Activated naive CD4-positive, alpha-beta T cell treated with anti-CD3 and anti-CD28 coated beads, Interleukin-2, amount 10 ng/mL, durations not matched to agents 7 days and 5 days (primary cell): Measurements from ENCODE around the gene GALNTL6.
A peak's percentile ranks its signal among the peaks of the same experiment; 100 is the strongest.

Experiments used
- CTCF ChIA-PET: fragments of 350-600 bp; sonication (Branson Sonifier 250); formaldehyde crosslinking; loops from one replicate; lab custom pipeline; 2021; ENCODE audit warnings: antibody characterized with exemption; lab: Charles Lee
- DNase-seq: peaks from one replicate; pipeline ENCODE4 v3.0.0-alpha.2; 2020
- H3K27ac Mint-ChIP-seq: one replicate; pipeline ENCODE4 v1.8.0; 2021; ENCODE audit warnings: mild to moderate bottlenecking, moderate library complexity, mixed read lengths
- H3K27me3 Mint-ChIP-seq: one replicate; pipeline ENCODE4 v1.8.0; 2021; ENCODE audit warnings: mild to moderate bottlenecking, mixed read lengths
- H3K36me3 Mint-ChIP-seq: one replicate; pipeline ENCODE4 v1.8.0; 2021; ENCODE audit warnings: mixed read lengths
- H3K4me1 Mint-ChIP-seq: one replicate; pipeline ENCODE4 v1.8.0; 2021; ENCODE audit warnings: mixed read lengths
- H3K4me3 Mint-ChIP-seq: one replicate; pipeline ENCODE4 v1.8.0; 2021; ENCODE audit warnings: mild to moderate bottlenecking, moderate library complexity, mixed read lengths
- H3K9me3 Mint-ChIP-seq: one replicate; pipeline ENCODE4 v1.8.0; 2021; ENCODE audit warnings: mixed read lengths

Gene GALNTL6

GRCh38 chr4:172982151-172982590 is 1169.0 kb downstream of the GALNTL6 start:
- H3K27ac Mint-ChIP-seq: no peak overlapping the region
- H3K27me3 Mint-ChIP-seq: peaks cover 3% of the 10 kb centered on the region
- DNase-seq: no peak
- no peaks in the 10 kb centered on the region for H3K4me1 Mint-ChIP-seq
- H3K4me3 Mint-ChIP-seq: no peak overlapping the region
- H3K9me3 Mint-ChIP-seq: no peaks in the 10 kb centered on the region
- no peaks in the 10 kb centered on the region for H3K36me3 Mint-ChIP-seq
- CTCF ChIA-PET: no interaction called here

GRCh38 chr4:172983014-172983413 is 1169.8 kb downstream of the GALNTL6 start:
- Mint-ChIP-seq H3K4me1 (no peaks in the 10 kb centered on the region), H3K4me3 (no peak overlapping the region), H3K27me3 (peaks cover 3% of the 10 kb centered on the region), H3K36me3 (no peaks in the 10 kb centered on the region), H3K9me3 (no peaks in the 10 kb centered on the region), H3K27ac (no peak overlapping the region)
- no peak for DNase-seq
- CTCF ChIA-PET: no interaction called here

DNA sequence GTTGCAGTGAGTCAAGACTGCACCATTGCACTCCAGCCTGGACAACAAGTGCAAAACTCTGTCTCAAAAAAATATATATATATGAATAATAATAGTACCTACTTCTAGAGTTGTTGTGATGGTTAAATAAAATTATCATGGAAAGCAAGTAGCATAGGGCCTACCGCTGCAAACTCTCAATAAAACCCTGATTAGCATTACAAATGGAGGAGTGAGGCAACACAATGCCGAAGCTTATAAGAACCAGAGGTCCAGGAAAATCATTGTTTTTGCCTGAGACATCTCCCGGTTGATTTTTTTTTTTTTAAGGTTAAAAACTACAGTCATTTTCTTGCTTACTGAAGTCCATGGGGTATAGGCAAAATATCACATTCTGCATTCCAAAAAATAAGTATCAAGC is 1170.4 kb downstream of the GALNTL6 start:
- CTCF ChIA-PET: no interaction called here
- Mint-ChIP-seq H3K36me3 (no peaks in the 10 kb centered on the region), H3K9me3 (no peaks in the 10 kb centered on the region), H3K4me1 (no peaks in the 10 kb centered on the region), H3K27me3 (peaks cover 3% of the 10 kb centered on the region), H3K27ac (no peak overlapping the region), H3K4me3 (no peak overlapping the region)
- no peak for DNase-seq

- Mint-ChIP-seq H3K27ac (no peak overlapping the region), H3K4me1 (no peaks in the 10 kb centered on the region), H3K9me3 (no peaks in the 10 kb centered on the region), H3K4me3 (no peak overlapping the region), H3K36me3 (no peaks in the 10 kb centered on the region), H3K27me3 (peaks cover 3% of the 10 kb centered on the region)
- CTCF ChIA-PET: no interaction called here
- no peak for DNase-seq
Observed at GRCh38 chr4:172985552-172985951, 1172.3 kb downstream of the GALNTL6 start.

GRCh38 chr4:172986114-172986513 is 1172.9 kb downstream of the GALNTL6 start:
- CTCF ChIA-PET: no interaction called here
- no peaks in the 10 kb centered on the region for H3K9me3 Mint-ChIP-seq
- H3K27me3 Mint-ChIP-seq: peaks cover 3% of the 10 kb centered on the region
- no peak overlapping the region for H3K27ac Mint-ChIP-seq
- no peaks in the 10 kb centered on the region for H3K36me3 Mint-ChIP-seq
- H3K4me3 Mint-ChIP-seq: no peak overlapping the region
- H3K4me1 Mint-ChIP-seq: no peaks in the 10 kb centered on the region
- DNase-seq: no peak

DNA sequence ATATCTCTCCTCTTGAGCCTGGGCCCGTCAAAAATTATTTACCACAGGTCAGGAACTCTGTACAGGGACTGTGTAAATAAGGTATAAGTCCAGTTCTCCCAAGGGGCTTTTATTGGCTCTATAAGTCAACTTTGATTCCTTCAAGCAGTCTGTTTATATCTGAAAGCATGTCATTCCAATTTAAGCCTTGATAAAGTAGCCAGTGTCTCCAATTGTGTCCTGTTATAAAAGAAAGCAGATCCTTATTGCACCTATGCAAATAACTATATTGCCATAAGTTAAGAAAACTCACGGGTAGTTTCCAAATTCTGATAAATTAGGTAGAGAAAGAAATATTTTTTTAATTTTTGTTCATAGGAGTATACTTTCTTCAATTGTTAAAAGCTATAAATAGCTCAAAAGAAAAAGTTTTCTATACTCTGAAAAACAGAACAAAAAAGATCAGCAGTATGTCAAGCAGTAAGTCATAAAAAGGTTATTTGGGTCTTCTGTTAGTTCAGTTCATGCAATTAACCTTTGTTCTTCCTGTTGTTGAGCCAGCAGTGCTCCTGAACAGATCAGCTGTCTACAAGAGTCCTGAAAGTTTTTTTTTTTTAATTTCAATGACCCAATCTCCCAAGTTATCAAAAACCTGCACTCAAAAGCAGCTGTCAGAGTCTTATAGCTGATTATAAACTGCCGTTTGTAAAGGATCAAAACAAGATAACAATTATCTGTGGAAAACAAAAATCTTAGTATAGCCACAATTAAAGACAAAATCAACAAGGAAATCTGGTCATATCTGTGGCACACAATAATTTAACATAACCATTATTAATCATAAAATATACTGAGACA is 1177.0 kb downstream of the GALNTL6 start:
- CTCF ChIA-PET: no interaction called here
- no peak for DNase-seq
- Mint-ChIP-seq H3K9me3 (no peaks in the 10 kb centered on the region), H3K4me3 (no peak overlapping the region), H3K27me3 (no peaks in the 10 kb centered on the region), H3K4me1 (no peaks in the 10 kb centered on the region), H3K27ac (no peak overlapping the region), H3K36me3 (no peaks in the 10 kb centered on the region)

GRCh38 chr4:172992648-172993378 is 1179.6 kb downstream of the GALNTL6 start:
- Mint-ChIP-seq H3K4me3 (no peak overlapping the region), H3K27me3 (no peaks in the 10 kb centered on the region), H3K36me3 (no peaks in the 10 kb centered on the region), H3K4me1 (no peaks in the 10 kb centered on the region), H3K27ac (no peak overlapping the region), H3K9me3 (no peaks in the 10 kb centered on the region)
- no peak for DNase-seq
- CTCF ChIA-PET: no interaction called here

DNA sequence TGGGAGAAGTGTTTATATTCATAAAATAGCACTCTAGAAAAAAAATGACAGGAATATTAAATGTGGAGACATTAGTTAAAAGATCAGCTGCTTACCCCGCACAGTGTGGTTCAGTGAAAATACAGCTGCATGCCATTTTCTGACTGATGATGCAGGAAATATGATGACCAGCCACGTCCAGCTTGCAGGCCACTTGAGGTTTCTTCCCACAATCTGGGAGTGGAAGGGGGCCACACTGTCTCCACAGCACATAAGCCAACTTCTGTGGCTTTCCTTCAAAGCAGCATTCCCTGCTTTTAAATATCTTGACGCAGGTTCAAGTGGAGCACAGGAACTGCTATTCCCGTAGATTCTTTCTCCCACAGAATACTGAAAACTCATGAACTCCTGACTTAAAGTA is 1182.0 kb downstream of the GALNTL6 start:
- CTCF ChIA-PET: no interaction called here
- no peak overlapping the region for H3K4me3 Mint-ChIP-seq
- H3K36me3 Mint-ChIP-seq: no peaks in the 10 kb centered on the region

GRCh38 chr4:172995704-172996103 is 1182.5 kb downstream of the GALNTL6 start:
- no peaks in the 10 kb centered on the region for H3K9me3 Mint-ChIP-seq
- no peak for DNase-seq
- CTCF ChIA-PET: no interaction called here
- H3K36me3 Mint-ChIP-seq: no peaks in the 10 kb centered on the region
- no peak overlapping the region for H3K27ac Mint-ChIP-seq
- H3K4me3 Mint-ChIP-seq: no peak overlapping the region
- H3K4me1 Mint-ChIP-seq: no peaks in the 10 kb centered on the region
- peaks cover 4% of the 10 kb centered on the region for H3K27me3 Mint-ChIP-seq

More for the DNA sequence above, 1182.0 kb downstream of the GALNTL6 start:
- Mint-ChIP-seq H3K27me3 (peaks cover 4% of the 10 kb centered on the region), H3K27ac (no peak overlapping the region), H3K9me3 (no peaks in the 10 kb centered on the region), H3K4me1 (no peaks in the 10 kb centered on the region)
- DNase-seq: no peak

DNA sequence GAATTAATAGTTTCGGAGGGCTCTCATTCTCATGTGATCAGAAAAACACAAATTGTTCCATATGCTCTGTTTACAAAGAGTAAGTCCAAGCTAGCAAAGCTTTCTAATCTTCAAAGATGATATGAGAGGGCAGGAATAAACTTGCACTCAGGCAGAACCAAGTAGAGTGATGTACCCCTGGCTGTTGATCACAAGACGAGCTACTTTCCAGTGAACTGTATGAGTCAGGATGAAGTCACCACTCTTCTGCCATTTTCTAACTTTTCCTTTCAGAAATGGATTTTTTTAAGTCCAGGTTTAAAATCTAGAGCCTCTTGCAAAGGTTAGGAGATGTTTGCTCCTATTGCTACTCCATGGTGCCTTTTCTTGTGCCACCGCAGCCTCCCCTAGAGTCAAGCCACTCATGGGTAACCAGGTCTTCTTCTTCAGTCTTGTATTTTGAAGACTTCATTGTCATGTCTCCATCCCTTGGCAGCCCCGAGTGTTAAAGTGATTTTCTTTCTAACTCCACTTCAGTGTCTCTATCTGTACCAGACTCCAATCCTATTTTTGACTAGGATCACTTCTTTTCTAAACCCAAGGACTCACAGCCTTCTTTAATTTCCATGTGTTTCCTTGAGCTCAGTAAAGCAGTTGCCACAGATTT is 1183.5 kb downstream of the GALNTL6 start:
- DNase-seq: no peak
- H3K4me1 Mint-ChIP-seq: no peaks in the 10 kb centered on the region
- H3K4me3 Mint-ChIP-seq: no peak overlapping the region
- no peaks in the 10 kb centered on the region for H3K9me3 Mint-ChIP-seq
- no peaks in the 10 kb centered on the region for H3K36me3 Mint-ChIP-seq
- CTCF ChIA-PET: interaction anchor here (0.7 kb wide), 1 partner anchor 14 kb away, joined by 3 read pairs; no protein-coding TSS in a partner anchor
- no peak overlapping the region for H3K27ac Mint-ChIP-seq
- H3K27me3 Mint-ChIP-seq: peaks cover 4% of the 10 kb centered on the region

DNA sequence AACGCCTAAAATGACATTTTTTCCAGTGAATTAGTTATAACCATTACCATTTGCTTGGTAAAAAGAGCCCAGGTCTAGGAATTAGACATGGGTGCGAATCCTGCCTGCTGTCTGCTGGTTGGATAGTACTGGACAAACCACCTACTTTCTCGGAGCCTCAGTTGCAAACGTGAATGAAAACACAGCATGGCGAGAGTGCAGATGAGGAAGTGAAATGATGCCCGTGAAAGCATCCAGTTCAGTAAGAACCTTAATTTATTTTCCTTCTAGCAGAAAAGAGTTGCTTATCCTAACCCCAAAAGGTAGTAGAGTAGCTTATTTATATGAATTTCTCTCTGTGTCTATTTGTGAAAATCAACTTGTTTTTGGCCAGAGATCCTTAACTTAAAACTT is 1184.0 kb downstream of the GALNTL6 start:
- DNase-seq: no peak
- Mint-ChIP-seq H3K9me3 (no peaks in the 10 kb centered on the region), H3K4me3 (no peak overlapping the region), H3K27me3 (peaks cover 4% of the 10 kb centered on the region), H3K27ac (no peak overlapping the region), H3K4me1 (no peaks in the 10 kb centered on the region), H3K36me3 (no peaks in the 10 kb centered on the region)
- CTCF ChIA-PET: no interaction called here

DNA sequence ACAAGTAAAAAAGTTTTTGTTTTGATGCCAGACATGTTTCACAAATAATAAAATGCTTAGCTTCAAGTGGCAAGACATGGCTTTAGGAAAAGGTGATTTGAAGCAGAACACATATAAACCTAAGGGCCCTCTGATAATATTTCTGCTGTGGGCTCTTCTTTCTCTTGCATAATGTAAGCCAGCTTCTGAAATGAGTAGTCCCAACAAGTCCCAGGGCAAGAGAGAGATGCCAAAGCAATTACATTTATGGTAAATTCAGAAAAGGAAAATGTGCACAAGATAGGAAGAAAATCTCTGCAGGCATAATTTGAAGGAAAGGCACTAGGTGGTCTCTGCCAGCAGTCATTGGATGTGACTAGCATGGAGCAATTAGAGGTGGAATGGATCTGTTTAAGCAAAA is 1184.7 kb downstream of the GALNTL6 start:
- CTCF ChIA-PET: no interaction called here
- H3K27me3 Mint-ChIP-seq: peaks cover 4% of the 10 kb centered on the region
- no peaks in the 10 kb centered on the region for H3K4me1 Mint-ChIP-seq
- no peaks in the 10 kb centered on the region for H3K9me3 Mint-ChIP-seq
- H3K36me3 Mint-ChIP-seq: no peaks in the 10 kb centered on the region
- DNase-seq: no peak
- H3K27ac Mint-ChIP-seq: no peak overlapping the region
- H3K4me3 Mint-ChIP-seq: no peak overlapping the region

GRCh38 chr4:172998527-172999469 is 1185.6 kb downstream of the GALNTL6 start:
- Mint-ChIP-seq H3K36me3 (no peaks in the 10 kb centered on the region), H3K27me3 (peaks cover 7% of the 10 kb centered on the region)

DNA sequence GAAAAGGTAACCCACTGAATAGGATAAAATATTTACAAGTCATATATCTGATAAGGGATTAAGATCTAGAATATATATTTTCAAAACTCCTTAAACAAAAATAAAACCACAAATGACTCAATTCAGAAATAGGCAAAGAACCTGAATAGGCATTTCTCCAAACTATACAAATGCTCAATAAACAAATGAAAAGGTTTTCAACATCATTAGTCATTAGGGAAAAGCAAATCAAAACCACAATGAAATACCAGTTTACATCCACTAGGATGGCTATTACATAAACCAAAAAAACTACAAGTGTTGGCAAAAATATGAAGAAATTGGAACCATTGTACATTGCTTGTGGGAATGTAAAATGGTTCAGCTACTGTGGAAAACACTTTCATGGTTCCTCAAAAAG is 1188.4 kb downstream of the GALNTL6 start:
- Mint-ChIP-seq H3K4me3 (no peak overlapping the region), H3K36me3 (no peaks in the 10 kb centered on the region), H3K4me1 (no peaks in the 10 kb centered on the region), H3K27ac (no peak overlapping the region), H3K27me3 (peaks cover 8% of the 10 kb centered on the region), H3K9me3 (no peaks in the 10 kb centered on the region)
- CTCF ChIA-PET: no interaction called here
- DNase-seq: no peak

More at GRCh38 chr4:172998527-172999469, 1185.6 kb downstream of the GALNTL6 start:
- peak overlapping the region; percentile 19 for H3K27ac Mint-ChIP-seq
- no peaks in the 10 kb centered on the region for H3K4me1 Mint-ChIP-seq
- no peak for DNase-seq
- H3K9me3 Mint-ChIP-seq: no peaks in the 10 kb centered on the region
- H3K4me3 Mint-ChIP-seq: no peak overlapping the region
- CTCF ChIA-PET: no interaction called here
